Stimulated activated CD4-positive, alpha-beta T cell treated with anti-CD3 and anti-CD28 coated beads, Interleukin-4, amount 100 ng/mL, for 4 hours (primary cell): ENCODE data around the gene KCNIP1.
"Not testable (repeated sequence)": the region's sequence is repeated elsewhere in the genome, so short reads cannot be mapped to it uniquely, and the experiment has no call there.

Experiments
- DNase-seq, 2 experiments: peaks; one replicate each; pipeline ENCODE4 v3.0.0-alpha.2; 2020

Gene KCNIP1

GRCh38 chr5:170732685-170733084, 228.9 kb downstream of the KCNIP1 start:
- no peak for DNase-seq

GRCh38 chr5:170736966-170737365, 233.1 kb downstream of the KCNIP1 start:
- no peak for DNase-seq

- no peak for DNase-seq
Observed at GRCh38 chr5:170737591-170737990, 233.8 kb downstream of the KCNIP1 start.

GRCh38 chr5:170738840-170739239, 235.0 kb downstream of the KCNIP1 start:
- DNase-seq = no peak

GRCh38 chr5:170739446-170739845, 235.6 kb downstream of the KCNIP1 start:
- DNase-seq = no peak

GRCh38 chr5:170740551-170741205, 236.9 kb downstream of the KCNIP1 start:
- DNase-seq = no peak

GRCh38 chr5:170741801-170742200, 238.0 kb downstream of the KCNIP1 start:
- DNase-seq = no peak

GRCh38 chr5:170743876-170744212, 240.0 kb downstream of the KCNIP1 start:
- DNase-seq = no peak

- DNase-seq = no peak
Observed at GRCh38 chr5:170745481-170746071, 241.8 kb downstream of the KCNIP1 start.

- no peak for DNase-seq
Observed at GRCh38 chr5:170746075-170746960, 242.5 kb downstream of the KCNIP1 start.

GRCh38 chr5:170746961-170747340, 243.1 kb downstream of the KCNIP1 start:
- no peak for DNase-seq

GRCh38 chr5:170747357-170747756, 243.5 kb downstream of the KCNIP1 start:
- DNase-seq = no peak

GRCh38 chr5:170747851-170748250, 244.0 kb downstream of the KCNIP1 start:
- no peak for DNase-seq

- no peak for DNase-seq
Observed at GRCh38 chr5:170748951-170749471, 245.2 kb downstream of the KCNIP1 start.

GRCh38 chr5:170749911-170750431, 246.2 kb downstream of the KCNIP1 start:
- no peak for DNase-seq

- no peak for DNase-seq
Observed at GRCh38 chr5:170750791-170751190, 247.0 kb downstream of the KCNIP1 start.

GRCh38 chr5:170751631-170752030, 247.8 kb downstream of the KCNIP1 start:
- no peak for DNase-seq

GRCh38 chr5:170752257-170753215, 248.7 kb downstream of the KCNIP1 start:
- no peak for DNase-seq

- DNase-seq = no peak
Observed at GRCh38 chr5:170753311-170753710, 249.5 kb downstream of the KCNIP1 start.

GRCh38 chr5:170754508-170754907, 250.7 kb downstream of the KCNIP1 start:
- not testable (repeated sequence) for DNase-seq

- DNase-seq = no peak
Observed at GRCh38 chr5:170755679-170756456, 252.0 kb downstream of the KCNIP1 start.
